Urothelium cell line (cell line): Measurements from ENCODE around the gene MAGOHB.
"Not testable (repeated sequence)": the region's sequence is repeated elsewhere in the genome, so short reads cannot be mapped to it uniquely, and the experiment has no call there.

Source experiments
- DNase-seq: peaks from one replicate; pipeline ENCODE4 v3.0.0; 2011; ENCODE audit warnings: low spot score, mixed read lengths
- FAIRE-seq: peaks from 2 replicates; lab custom pipeline; 2011; peaks lifted over from hg19 to GRCh38; lab: Jason Lieb, UNC

Gene MAGOHB

GRCh38 chr12:10614056-10614370 is 604 bp upstream of the MAGOHB start:
- DNase-seq (no peak), FAIRE-seq (no peak)

GRCh38 chr12:10612984-10613348 is 443 bp downstream of the MAGOHB start:
- DNase-seq (no peak), FAIRE-seq (no peak)

DNA sequence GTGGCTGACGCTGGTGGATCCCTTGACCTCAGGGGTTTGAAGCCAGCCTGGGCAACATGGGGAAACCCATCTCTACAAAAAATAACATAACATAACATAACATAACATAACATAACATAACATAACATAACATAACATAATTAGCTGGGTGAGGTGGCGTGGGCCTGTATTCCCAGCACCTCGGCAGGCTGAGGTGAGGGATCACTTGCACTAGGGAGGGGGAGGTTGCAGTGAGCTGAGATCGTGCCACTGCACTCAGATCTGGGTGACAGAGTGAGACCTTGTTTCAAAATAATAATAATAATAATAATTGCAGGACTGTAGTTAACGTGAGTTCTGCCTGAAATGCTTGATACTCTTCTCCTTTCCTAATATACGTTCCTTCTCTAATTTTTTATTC is 1.3 kb downstream of the MAGOHB start:
- FAIRE-seq = peak; percentile 40
- no peak for DNase-seq

DNA sequence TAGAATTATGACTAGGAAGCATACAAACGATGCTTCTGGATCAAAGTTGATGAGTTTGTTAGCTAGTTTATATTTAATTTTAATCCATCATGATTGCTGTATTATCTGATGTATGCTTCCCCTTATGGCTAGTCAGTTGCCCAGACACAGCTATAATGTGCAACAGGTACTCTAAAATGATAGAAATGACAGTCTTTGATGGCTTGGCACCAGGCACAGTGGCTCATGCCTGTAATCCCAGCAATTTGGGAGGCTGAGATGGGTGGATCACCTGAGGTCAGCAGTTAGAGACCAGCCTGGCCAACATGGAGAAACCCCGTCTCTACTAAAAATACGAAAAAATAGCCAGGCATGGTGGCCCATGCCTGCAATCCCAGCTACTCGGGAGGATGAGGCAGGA is 2.2 kb downstream of the MAGOHB start:
- not testable (repeated sequence) for DNase-seq, FAIRE-seq

GRCh38 chr12:10610188-10610587 is 3.2 kb downstream of the MAGOHB start:
- no peak for FAIRE-seq
- no peak for DNase-seq

- no peak for DNase-seq
- no peak for FAIRE-seq
These were observed 5.4 kb downstream of the MAGOHB start for GRCh38 chr12:10607885-10608458.

DNA sequence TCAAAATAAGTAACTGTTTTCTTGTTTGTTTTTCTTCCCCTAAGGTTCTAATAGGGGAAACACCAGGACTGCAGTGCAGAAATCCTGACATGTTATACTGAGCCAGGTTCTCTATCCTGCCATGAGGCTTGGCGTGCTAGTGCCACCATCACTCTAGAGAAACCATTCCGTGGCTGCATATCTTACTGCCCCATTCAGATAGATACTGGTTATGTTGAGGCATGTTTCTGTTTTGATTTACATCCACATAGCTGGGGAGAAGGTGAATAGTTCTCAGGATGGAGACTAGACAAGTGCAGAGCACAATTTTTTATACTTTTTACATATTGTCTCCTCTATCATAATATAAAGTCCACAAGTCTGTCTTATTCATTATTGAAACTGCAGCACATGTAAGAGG is 11.5 kb downstream of the MAGOHB start:
- peak; percentile 48 for FAIRE-seq
- no peak for DNase-seq

- FAIRE-seq = peak; percentile 62
These were observed 12.4 kb downstream of the MAGOHB start for GRCh38 chr12:10600988-10601387.

GRCh38 chr12:10595881-10596280 is 17.5 kb downstream of the MAGOHB start:
- DNase-seq = no peak
- no peak for FAIRE-seq

More at GRCh38 chr12:10600988-10601387, 12.4 kb downstream of the MAGOHB start:
- DNase-seq = no peak

DNA sequence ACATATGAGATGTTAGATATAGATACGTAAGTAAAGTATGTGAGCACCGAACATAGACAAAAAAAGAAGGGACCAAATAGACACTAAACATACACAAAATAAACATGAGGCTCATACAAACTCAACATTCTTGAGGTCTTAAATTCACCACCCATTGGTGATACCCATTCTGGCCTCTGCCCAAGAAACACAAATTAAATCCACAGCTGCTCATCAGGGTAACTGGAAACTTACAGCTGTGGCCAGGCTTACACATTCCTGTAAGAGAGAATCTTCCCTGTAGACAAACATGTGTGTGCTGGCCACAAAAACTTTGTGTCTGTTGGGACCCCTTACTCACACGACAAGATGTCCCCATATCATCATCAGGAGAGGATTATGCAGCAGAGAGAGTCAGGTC is 22.4 kb downstream of the MAGOHB start:
- DNase-seq (no peak), FAIRE-seq (peak; percentile 66)

DNA sequence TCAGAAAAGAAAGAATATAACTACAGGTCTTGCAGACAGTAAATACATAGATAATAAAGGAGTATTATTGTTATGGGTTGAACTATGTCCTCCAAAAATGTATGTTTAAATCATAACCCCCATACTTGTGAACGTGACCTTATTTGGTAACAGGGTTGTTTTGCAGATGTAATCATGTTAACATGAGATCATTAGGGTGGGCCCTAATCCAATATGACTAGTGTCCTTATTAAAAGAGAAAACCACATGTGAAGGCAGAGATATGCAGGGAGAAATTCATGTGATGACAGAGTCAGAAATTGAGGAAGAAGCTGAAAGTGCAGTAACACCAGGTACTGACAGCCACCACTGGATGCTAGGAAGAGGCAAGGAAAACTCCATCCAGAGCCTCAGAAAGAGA is 29.0 kb downstream of the MAGOHB start:
- no peak for DNase-seq
- peak; percentile 63 for FAIRE-seq

GRCh38 chr12:10582704-10583103 is 30.7 kb downstream of the MAGOHB start:
- DNase-seq (no peak), FAIRE-seq (no peak)

DNA sequence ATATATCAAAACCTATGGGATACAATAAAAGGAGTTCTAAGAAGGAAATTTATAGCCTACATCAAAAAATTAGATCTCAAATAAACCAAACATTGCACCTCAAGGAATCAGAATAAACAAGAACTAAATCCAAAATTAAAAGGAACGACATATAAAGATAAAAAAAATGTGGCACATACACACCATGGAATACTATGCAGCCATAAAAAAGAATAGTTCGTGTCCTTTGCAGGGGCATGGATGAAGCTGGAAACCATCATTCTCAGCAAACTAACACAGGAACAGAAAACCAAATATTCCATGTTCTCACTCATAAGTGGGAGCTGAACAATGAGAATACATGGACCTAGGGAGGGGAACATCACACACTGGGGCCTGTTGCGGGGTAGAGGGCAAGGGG is 31.3 kb downstream of the MAGOHB start:
- not testable (repeated sequence) for FAIRE-seq, DNase-seq

- DNase-seq (no peak), FAIRE-seq (no peak)
These were observed 39.1 kb downstream of the MAGOHB start for GRCh38 chr12:10574307-10574706.

DNA sequence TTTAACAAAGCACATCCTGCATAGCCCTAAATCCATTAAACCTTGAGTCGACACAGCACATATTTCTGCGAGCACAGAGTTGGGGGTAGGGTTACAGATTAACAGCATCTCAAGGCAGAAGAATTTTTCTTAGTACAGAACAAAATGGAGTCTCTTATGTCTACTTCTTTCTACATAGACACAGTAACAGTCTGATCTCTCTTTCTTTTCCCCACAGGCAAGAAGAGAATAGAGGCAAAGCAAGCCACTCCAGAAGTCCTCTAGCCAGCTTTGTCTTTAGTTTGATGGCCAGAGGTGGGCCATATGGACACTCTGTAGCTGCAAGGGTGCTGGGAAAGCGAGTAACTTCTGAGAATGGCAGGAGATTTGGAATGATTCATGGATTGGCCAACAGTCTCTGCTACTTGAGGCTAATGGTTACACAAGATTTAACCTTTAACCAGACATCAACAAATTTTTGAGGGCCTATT is 41.4 kb downstream of the MAGOHB start:
- not testable (repeated sequence) for FAIRE-seq, DNase-seq

- FAIRE-seq (no peak), DNase-seq (no peak)
These were observed 42.3 kb downstream of the MAGOHB start for GRCh38 chr12:10571141-10571540.

- FAIRE-seq (no peak), DNase-seq (no peak)
These were observed 45.6 kb downstream of the MAGOHB start for GRCh38 chr12:10567813-10568212.

- no peak for FAIRE-seq
- no peak for DNase-seq
These were observed 49.4 kb downstream of the MAGOHB start for GRCh38 chr12:10563966-10564365.

GRCh38 chr12:10563002-10563401 is 50.4 kb downstream of the MAGOHB start:
- FAIRE-seq (no peak), DNase-seq (no peak)

DNA sequence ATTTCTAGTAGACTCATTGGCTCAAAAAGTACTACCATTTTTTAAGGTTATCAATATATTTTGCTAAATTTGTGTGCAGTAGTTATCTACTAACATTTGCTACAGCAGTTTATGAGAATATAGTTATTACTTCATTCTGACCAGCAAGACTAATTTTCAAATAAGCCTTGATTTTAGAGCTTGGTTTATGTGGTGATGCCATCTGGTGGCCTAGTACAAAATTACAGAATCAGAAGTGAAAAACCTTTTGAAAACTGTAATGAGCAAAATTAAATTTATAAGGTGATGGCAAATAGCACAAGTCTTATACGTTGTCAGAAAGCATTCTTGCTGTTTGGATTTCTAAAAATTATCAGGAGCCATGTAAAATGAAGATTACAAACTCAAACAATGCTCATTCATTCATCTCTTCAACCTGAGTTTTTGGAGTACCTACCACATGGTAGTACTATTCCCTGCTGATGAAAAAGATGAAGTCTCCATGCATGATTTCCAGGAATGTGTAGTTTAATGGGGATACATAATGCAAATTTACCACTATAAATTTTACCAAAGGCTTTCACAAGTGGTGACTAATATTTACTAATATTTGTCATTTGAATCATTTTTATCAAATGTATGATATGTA is 51.0 kb downstream of the MAGOHB start:
- peak; percentile 59 for FAIRE-seq
- DNase-seq = peak; percentile 34

GRCh38 chr12:10559244-10559643 is 54.2 kb downstream of the MAGOHB start:
- FAIRE-seq (no peak), DNase-seq (no peak)

- no peak for DNase-seq
- no peak for FAIRE-seq
These were observed 54.6 kb downstream of the MAGOHB start for GRCh38 chr12:10558789-10559188.

- no peak for DNase-seq
- no peak for FAIRE-seq
These were observed 55.1 kb downstream of the MAGOHB start for GRCh38 chr12:10558301-10558700.
